ENCODE results near the gene HLA-G. TPM values are rescaled to one million over a fixed set of nuclear protein-coding genes. Genes with fewer than 3 reads are reported as not detected.

The HLA-G gene
- total RNA-seq, 1 experiment from 2014 or later, result 0.45 TPM

- Mint-ChIP-seq H3K9me3 (ENCODE audit: low read depth, unreplicated experiment) (no peaks in the 10 kb centered on the region), H3K36me3 (ENCODE audit: insufficient read depth, unreplicated experiment) (no peaks in the 10 kb centered on the region), H3K4me1 (ENCODE audit: low read depth, unreplicated experiment) (peaks cover 12% of the 10 kb centered on the region), H3K4me3 (ENCODE audit: low read depth, unreplicated experiment) (no peak overlapping the region), H3K27ac (ENCODE audit: unreplicated experiment) (no peak overlapping the region), H3K27me3 (ENCODE audit: unreplicated experiment) (peaks cover 25% of the 10 kb centered on the region)
- CTCF ChIA-PET, result no interaction called here
- TF ChIP-seq, protein P1, sequence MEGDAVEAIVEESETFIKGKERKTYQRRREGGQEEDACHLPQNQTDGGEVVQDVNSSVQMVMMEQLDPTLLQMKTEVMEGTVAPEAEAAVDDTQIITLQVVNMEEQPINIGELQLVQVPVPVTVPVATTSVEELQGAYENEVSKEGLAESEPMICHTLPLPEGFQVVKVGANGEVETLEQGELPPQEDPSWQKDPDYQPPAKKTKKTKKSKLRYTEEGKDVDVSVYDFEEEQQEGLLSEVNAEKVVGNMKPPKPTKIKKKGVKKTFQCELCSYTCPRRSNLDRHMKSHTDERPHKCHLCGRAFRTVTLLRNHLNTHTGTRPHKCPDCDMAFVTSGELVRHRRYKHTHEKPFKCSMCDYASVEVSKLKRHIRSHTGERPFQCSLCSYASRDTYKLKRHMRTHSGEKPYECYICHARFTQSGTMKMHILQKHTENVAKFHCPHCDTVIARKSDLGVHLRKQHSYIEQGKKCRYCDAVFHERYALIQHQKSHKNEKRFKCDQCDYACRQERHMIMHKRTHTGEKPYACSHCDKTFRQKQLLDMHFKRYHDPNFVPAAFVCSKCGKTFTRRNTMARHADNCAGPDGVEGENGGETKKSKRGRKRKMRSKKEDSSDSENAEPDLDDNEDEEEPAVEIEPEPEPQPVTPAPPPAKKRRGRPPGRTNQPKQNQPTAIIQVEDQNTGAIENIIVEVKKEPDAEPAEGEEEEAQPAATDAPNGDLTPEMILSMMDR (IDR thresholded peaks at IDR 0.05; ENCODE audit: unreplicated experiment), result no peak
- no peak for DNase-seq
- intact Hi-C loops (cut with micrococcal nuclease; ENCODE audit: unreplicated experiment), result no loop called here
- no TSS peak for BruUV-seq (replicated peaks)
These were observed 12.4 kb upstream of the HLA-G start for GRCh38 chr6:29815118-29815750.

- CTCF ChIA-PET, result no interaction called here
- DNase-seq, result no peak
- no TSS peak for BruUV-seq (replicated peaks)
- TF ChIP-seq, protein P1 (IDR thresholded peaks at IDR 0.05; ENCODE audit: unreplicated experiment), result no peak
- intact Hi-C loops (cut with micrococcal nuclease; ENCODE audit: unreplicated experiment), result no loop called here
- Mint-ChIP-seq H3K4me3 (ENCODE audit: low read depth, unreplicated experiment) (no peak overlapping the region), H3K4me1 (ENCODE audit: low read depth, unreplicated experiment) (peaks cover 12% of the 10 kb centered on the region), H3K27me3 (ENCODE audit: unreplicated experiment) (peaks cover 27% of the 10 kb centered on the region), H3K27ac (ENCODE audit: unreplicated experiment) (no peak overlapping the region), H3K9me3 (ENCODE audit: low read depth, unreplicated experiment) (no peaks in the 10 kb centered on the region), H3K36me3 (ENCODE audit: insufficient read depth, unreplicated experiment) (no peaks in the 10 kb centered on the region)
These were observed 11.6 kb upstream of the HLA-G start for GRCh38 chr6:29816030-29816429.

DNA sequence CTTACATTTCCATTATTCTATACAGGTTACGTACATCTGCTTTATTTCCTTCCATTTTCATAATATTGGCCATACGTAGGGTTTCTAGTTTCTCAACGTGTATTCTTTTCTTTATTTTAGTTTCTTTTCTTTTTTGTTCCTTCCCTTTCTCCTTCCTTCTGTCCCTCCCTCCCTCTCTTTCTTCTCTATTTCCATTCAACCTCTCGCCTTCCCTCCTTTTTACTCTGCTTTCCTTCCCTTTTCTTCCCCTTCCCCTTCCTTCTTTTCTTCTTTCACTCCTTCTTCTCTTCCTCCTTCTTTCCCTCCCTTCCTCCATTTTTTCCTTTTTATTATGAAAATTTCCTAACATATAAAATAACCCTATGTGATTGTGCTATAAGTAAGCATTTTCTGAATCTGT lies 8.7 kb upstream of the HLA-G start:
- DNase-seq, result no peak
- no peaks in the 10 kb centered on the region for H3K9me3 Mint-ChIP-seq (ENCODE audit: low read depth, unreplicated experiment)
- peaks cover 40% of the 10 kb centered on the region for H3K27me3 Mint-ChIP-seq (ENCODE audit: unreplicated experiment)
- intact Hi-C loops (cut with micrococcal nuclease; ENCODE audit: unreplicated experiment), result no loop called here
- CTCF ChIA-PET, result no interaction called here
- H3K36me3 Mint-ChIP-seq (ENCODE audit: insufficient read depth, unreplicated experiment), result no peaks in the 10 kb centered on the region
- H3K27ac Mint-ChIP-seq (ENCODE audit: unreplicated experiment), result no peak overlapping the region
- H3K4me3 Mint-ChIP-seq (ENCODE audit: low read depth, unreplicated experiment), result no peak overlapping the region
- H3K4me1 Mint-ChIP-seq (ENCODE audit: low read depth, unreplicated experiment), result peaks cover 6% of the 10 kb centered on the region
- no TSS peak for BruUV-seq (replicated peaks)
- TF ChIP-seq, protein P1 (IDR thresholded peaks at IDR 0.05; ENCODE audit: unreplicated experiment), result no peak

- DNase-seq, result no peak
- Mint-ChIP-seq H3K27me3 (ENCODE audit: unreplicated experiment) (peaks cover 40% of the 10 kb centered on the region), H3K9me3 (ENCODE audit: low read depth, unreplicated experiment) (no peaks in the 10 kb centered on the region), H3K36me3 (ENCODE audit: insufficient read depth, unreplicated experiment) (no peaks in the 10 kb centered on the region), H3K4me3 (ENCODE audit: low read depth, unreplicated experiment) (no peak overlapping the region), H3K4me1 (ENCODE audit: low read depth, unreplicated experiment) (no peaks in the 10 kb centered on the region), H3K27ac (ENCODE audit: unreplicated experiment) (no peak overlapping the region)
- CTCF ChIA-PET, result interaction anchor here (0.7 to 1.2 kb wide), 2 partner anchors 15 to 174 kb away, joined by 3 to 5 read pairs; no protein-coding TSS in a partner anchor
- no TSS peak for BruUV-seq (replicated peaks)
- TF ChIP-seq, protein P1 (IDR thresholded peaks at IDR 0.05; ENCODE audit: unreplicated experiment), result no peak
- intact Hi-C loops (cut with micrococcal nuclease; ENCODE audit: unreplicated experiment), result no loop called here
These were observed 3.5 kb upstream of the HLA-G start for GRCh38 chr6:29824144-29824543.

All from Calu3 (cell line).